Gastrocnemius medialis (tissue), 4 donors: ENCODE results near the gene NAPB. TPM values are rescaled to one million over a fixed set of nuclear protein-coding genes. Genes with fewer than 3 reads are reported as not detected.

Experiments
- ATAC-seq, 2 donors: fragments of 150-250 bp; one replicate each; pipeline ENCODE4 v1.9.1; 2016
- DNase-seq, 2 donors: peaks; one replicate each; pipeline ENCODE4 v3.0.0-alpha.2; 2019
- H3K27ac ChIP-seq, 4 donors: fragments of 200-600 bp; sonication (generic); 1 replicate in 1 of 4; 2 replicates in 3 of 4; pipeline ENCODE4 v1.5.1; 2016 to 2018; ENCODE audit warnings: mild to moderate bottlenecking in 2 of 4, moderate library complexity in 1 of 4
- H3K27me3 ChIP-seq, 3 donors: fragments of 200-600 bp; sonication (generic) in 2 of 3; 1 replicate in 1 of 3; 2 replicates in 2 of 3; pipeline versions ENCODE4 v1.5.1 to v1.6.0; 2016 to 2019; ENCODE audit warnings: mild to moderate bottlenecking in 1 of 3, moderate library complexity in 1 of 3
- H3K36me3 ChIP-seq, 2 donors: fragments of 200-600 bp; sonication (generic) in 1 of 2; one replicate each; pipeline ENCODE4 v1.5.1; 2017 to 2018
- H3K4me1 ChIP-seq, 2 donors: fragments of 200-600 bp; sonication (generic) in 1 of 2; one replicate each; pipeline ENCODE4 v1.5.1; 2016 to 2017; ENCODE audit warnings: mild to moderate bottlenecking in 2 of 2
- H3K4me3 ChIP-seq, 4 donors: fragments of 200-600 bp; sonication (generic) in 3 of 4; 1 replicate in 1 of 4; 2 replicates in 3 of 4; pipeline ENCODE4 v1.5.1; 2016 to 2019; ENCODE audit warnings: mild to moderate bottlenecking in 2 of 4
- H3K9me3 ChIP-seq, 3 donors: fragments of 200-600 bp; sonication (generic) in 2 of 3; 1 replicate in 1 of 3; 2 replicates in 2 of 3; pipeline ENCODE4 v1.5.1; 2016 to 2019
- POLR2A ChIP-seq, 2 donors: fragments of 450-650 bp; IDR thresholded peaks; one replicate each; pipeline ENCODE4 v1.6.1; 2017; ENCODE audit warnings: antibody characterized with exemption in 2 of 2, mild to moderate bottlenecking in 2 of 2, moderate library complexity in 2 of 2
- in situ Hi-C, 4 donors: fragments of 200-750 bp; cut with MboI; loops; one replicate each; pipeline versions ENCODE4 v1.15.0 to v1.8.0; 2017; ENCODE audit warnings: low sequenced_read_pairs in 4 of 4
- intact Hi-C: fragments of 100-400 bp; cut with DNase I; formaldehyde crosslinking; loops from one replicate; pipeline ENCODE4 v1.15.1; 2023; ENCODE audit warnings: low total_unique reads
- total RNA-seq, 4 donors: library from RNA; depleted of rRNA; stranded (reverse); fragments of >200 nt; gene quantifications; one replicate each; pipeline versions ENCODE4 v1.1.0 to v1.2.3, GENCODE V29; 2016
- TF ChIP-seq, protein P1 (sequence below), 5 experiments: fragments of 450-650 bp in 3 of 5; fragments of 200-600 bp in 2 of 5; sonication (generic) in 2 of 5; IDR thresholded peaks in 4 of 5; conservative IDR thresholded peaks in 1 of 5; 1 replicate in 4 of 5; 2 replicates in 1 of 5; pipeline ENCODE4 v1.5.1; 2016 to 2019; ENCODE audit warnings: antibody characterized with exemption in 5 of 5, mild to moderate bottlenecking in 3 of 5, moderate library complexity in 3 of 5

Gene NAPB
- total RNA-seq, 4 donors from 2014 or later: 3.2 to 8.3 (median 3.8) TPM

DNA sequence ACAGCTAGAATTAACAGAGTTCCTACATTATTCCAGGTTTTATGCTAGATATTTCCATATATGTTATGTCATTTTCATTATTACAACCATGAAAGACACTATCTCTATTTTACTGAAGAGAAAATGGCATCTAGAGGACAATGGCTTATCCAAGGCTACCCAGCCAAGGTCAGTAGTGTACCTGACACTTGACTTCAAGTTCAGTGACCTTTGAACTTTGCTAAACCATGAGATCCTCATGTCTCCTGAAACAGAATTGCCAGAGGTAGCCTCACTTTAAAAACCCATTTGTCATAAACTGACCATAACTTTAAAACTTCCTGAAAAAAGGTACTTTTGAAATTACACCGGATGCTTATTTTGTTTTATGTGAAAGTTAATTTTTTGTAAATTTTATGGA, 14.4 kb downstream of the NAPB start:
- in situ Hi-C loops: loop anchor here in 1 of 4 donors (25.0 kb wide), 1 partner anchor 205 kb away; the partner anchor contains the start of gene CST9
- no peak for TF ChIP-seq POLR2A (IDR thresholded peaks at IDR 0.05)
- TF ChIP-seq, protein P1, sequence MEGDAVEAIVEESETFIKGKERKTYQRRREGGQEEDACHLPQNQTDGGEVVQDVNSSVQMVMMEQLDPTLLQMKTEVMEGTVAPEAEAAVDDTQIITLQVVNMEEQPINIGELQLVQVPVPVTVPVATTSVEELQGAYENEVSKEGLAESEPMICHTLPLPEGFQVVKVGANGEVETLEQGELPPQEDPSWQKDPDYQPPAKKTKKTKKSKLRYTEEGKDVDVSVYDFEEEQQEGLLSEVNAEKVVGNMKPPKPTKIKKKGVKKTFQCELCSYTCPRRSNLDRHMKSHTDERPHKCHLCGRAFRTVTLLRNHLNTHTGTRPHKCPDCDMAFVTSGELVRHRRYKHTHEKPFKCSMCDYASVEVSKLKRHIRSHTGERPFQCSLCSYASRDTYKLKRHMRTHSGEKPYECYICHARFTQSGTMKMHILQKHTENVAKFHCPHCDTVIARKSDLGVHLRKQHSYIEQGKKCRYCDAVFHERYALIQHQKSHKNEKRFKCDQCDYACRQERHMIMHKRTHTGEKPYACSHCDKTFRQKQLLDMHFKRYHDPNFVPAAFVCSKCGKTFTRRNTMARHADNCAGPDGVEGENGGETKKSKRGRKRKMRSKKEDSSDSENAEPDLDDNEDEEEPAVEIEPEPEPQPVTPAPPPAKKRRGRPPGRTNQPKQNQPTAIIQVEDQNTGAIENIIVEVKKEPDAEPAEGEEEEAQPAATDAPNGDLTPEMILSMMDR (IDR thresholded peaks at IDR 0.05 in 4 of 5, conservative IDR thresholded peaks at IDR 0.05 in 1 of 5): no peak
- Histone ChIP-seq H3K36me3 (no peaks in the 10 kb centered on the region), H3K4me1 (peaks cover 39 to 51% of the 10 kb centered on the region in 2 donors), H3K27ac (no peak overlapping the region), H3K27me3 (no peaks in the 10 kb centered on the region), H3K4me3 (no peak overlapping the region), H3K9me3 (no peaks in the 10 kb centered on the region)
- intact Hi-C loops: no loop called here
- no peak for ATAC-seq
- DNase-seq: no peak

DNA sequence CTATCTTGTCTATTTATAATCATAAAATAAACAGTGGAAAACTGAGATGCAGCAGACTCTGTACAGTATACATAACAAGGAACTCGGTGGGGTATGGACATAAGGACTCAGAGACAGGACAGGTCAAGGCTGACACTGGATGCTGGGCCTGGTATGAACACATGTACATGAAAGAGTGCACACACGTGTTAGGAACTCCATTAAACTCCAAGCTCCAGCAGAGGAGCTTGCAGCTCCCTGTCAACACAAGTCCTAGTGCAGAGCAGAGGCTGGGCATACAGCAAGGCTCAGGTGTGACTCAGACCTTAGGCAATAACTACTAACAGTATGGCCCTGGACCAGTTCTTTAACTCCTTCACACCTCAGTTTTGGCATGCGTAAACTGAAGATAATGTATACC, 17.1 kb downstream of the NAPB start:
- ATAC-seq: peak; percentile 91 to 92
- Histone ChIP-seq H3K27ac (peak overlapping the region in 1 of 4 donors; percentile 2), H3K27me3 (no peaks in the 10 kb centered on the region), H3K4me1 (peaks cover 31 to 45% of the 10 kb centered on the region in 2 donors), H3K4me3 (no peak overlapping the region), H3K36me3 (peaks cover 0 to 5% of the 10 kb centered on the region in 2 donors), H3K9me3 (no peaks in the 10 kb centered on the region)
- no peak for TF ChIP-seq POLR2A (IDR thresholded peaks at IDR 0.05)
- TF ChIP-seq, protein P1 (IDR thresholded peaks at IDR 0.05 in 4 of 5, conservative IDR thresholded peaks at IDR 0.05 in 1 of 5): no peak
- in situ Hi-C loops (loop anchor here in 1 of 4 donors (25.0 kb wide), 1 partner anchor 208 kb away; the partner anchor contains the start of gene CST9), intact Hi-C loops (no loop called here)
- DNase-seq: peak in 1 of 2 donors; percentile 32

DNA sequence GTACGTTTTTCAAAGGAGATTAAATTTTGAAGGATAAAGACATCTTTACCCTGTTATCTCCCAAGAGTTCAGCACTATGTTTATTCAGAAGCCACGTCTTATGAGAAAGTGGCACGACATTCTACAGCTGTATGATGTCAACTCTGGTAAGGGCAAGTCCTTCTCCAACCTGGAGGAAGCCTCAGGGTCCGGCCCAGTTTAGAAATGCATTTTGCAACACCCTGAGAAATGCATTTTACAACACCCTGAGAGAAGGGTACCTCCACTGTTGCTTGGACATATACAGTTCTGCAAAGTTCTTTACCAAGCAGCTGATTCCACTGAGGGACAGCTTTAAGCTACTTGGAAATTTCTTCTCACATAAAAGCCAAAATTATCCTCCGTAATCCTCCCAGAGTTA, 17.5 kb downstream of the NAPB start:
- peaks cover 26 to 41% of the 10 kb centered on the region in 2 donors for H3K4me1 ChIP-seq

DNA sequence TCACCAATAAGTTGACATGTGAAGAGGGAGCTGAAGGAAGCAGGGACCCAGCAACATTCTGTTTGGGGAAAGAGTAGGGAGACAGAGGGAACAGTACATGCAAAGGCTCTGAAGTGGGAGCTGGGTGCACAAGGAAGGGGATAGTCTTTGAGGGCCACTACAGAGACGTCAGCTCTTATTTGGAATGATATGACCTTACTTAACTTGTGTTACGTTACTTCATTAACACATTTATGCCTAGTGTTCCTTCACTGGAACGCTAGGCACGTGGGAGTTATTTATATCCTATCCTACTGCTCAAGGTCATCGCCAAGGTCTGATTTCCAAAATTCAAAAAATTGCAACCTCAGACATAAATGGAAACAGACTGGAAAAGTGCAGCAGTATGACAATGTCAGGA, 20.2 kb downstream of the NAPB start:
- Histone ChIP-seq H3K27me3 (no peaks in the 10 kb centered on the region), H3K27ac (peak overlapping the region in 3 of 4 donors; percentile 8 to 53 (median 51)), H3K4me1 (peaks cover 36 to 50% of the 10 kb centered on the region in 2 donors), H3K9me3 (no peaks in the 10 kb centered on the region), H3K36me3 (peaks cover 0 to 5% of the 10 kb centered on the region in 2 donors), H3K4me3 (no peak overlapping the region)
- no peak for TF ChIP-seq POLR2A (IDR thresholded peaks at IDR 0.05)
- TF ChIP-seq, protein P1 (IDR thresholded peaks at IDR 0.05 in 4 of 5, conservative IDR thresholded peaks at IDR 0.05 in 1 of 5): no peak
- ATAC-seq (peak in 1 of 2 donors; percentile 28), DNase-seq (no peak)
- intact Hi-C loops: no loop called here
- in situ Hi-C loops: loop anchor here in 1 of 4 donors (25.0 kb wide), 1 partner anchor 211 kb away; the partner anchor contains the start of gene CST9

More for the DNA sequence above, 17.5 kb downstream of the NAPB start:
- H3K9me3 ChIP-seq: no peaks in the 10 kb centered on the region
- H3K27me3 ChIP-seq: no peaks in the 10 kb centered on the region
- DNase-seq (no peak), ATAC-seq (no peak)
- peaks cover 0 to 5% of the 10 kb centered on the region in 2 donors for H3K36me3 ChIP-seq
- peak overlapping the region in 1 of 4 donors; percentile 2 for H3K27ac ChIP-seq
- no peak overlapping the region for H3K4me3 ChIP-seq
- intact Hi-C loops: no loop called here
- TF ChIP-seq POLR2A (IDR thresholded peaks at IDR 0.05): no peak
- TF ChIP-seq, protein P1 (IDR thresholded peaks at IDR 0.05 in 4 of 5, conservative IDR thresholded peaks at IDR 0.05 in 1 of 5): no peak
- in situ Hi-C loops: loop anchor here in 1 of 4 donors (25.0 kb wide), 1 partner anchor 209 kb away; the partner anchor contains the start of gene CST9
